NCI-H2227 (cell line): Measurements from ENCODE around the gene GPR4.

Source experiments
- DNase-seq: peaks from one replicate; lab custom pipeline; 2025; ENCODE audit not compliant: unreplicated experiment; lab: John Stamatoyannopoulos, UW

The GPR4 gene

GRCh38 chr19:45590300-45591003, 11.6 kb downstream of the GPR4 start:
- no peak for DNase-seq

DNA sequence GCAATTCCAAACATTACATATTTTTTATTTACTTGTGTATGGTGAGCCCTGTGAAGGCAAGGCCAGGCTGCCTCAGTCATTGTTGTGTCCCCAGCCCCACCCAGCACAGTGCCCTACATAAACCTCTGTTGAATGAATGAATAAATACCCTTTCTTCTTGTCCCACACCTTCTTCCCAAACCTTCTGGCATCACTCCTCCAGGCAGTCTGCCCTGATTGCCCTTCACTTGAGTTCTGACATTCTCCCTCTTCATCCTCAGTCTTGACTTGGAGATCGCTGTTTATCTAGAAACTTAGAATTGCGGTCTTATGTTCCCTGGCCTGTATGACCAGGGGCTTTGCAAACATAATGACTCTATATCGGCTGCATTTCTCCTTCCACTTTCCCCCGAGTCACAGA, 12.2 kb downstream of the GPR4 start:
- DNase-seq = no peak

- no peak for DNase-seq
These were observed 14.1 kb downstream of the GPR4 start for GRCh38 chr19:45587873-45588272.

DNA sequence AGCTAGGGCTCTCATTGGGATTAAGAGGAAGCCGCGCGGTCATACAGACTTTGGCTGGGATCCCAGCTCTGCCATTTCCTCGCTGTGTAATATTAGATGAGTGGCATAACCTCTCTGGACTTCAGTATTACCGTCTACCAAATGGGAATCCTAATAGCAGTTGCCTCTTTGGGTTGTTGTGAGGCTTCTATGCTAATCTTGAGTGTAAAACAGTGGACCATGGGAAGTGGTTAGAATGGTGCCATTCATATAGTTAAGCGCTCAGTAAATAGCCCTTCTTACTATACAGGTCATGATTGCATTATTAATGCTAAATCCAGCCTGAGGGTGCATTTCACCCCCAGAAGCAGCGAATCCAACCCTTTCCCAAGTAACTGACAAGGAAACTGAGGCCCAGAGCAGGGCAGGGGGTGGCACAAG, 16.8 kb downstream of the GPR4 start:
- no peak for DNase-seq

GRCh38 chr19:45584332-45585157, 17.5 kb downstream of the GPR4 start, which contains the start of gene OPA3:
Gene OPA3, minus strand, starts transcription at chr19:45584802. Its CDS starts 38 bp downstream, at chr19:45584764.
- DNase-seq = peak; percentile 99

DNA sequence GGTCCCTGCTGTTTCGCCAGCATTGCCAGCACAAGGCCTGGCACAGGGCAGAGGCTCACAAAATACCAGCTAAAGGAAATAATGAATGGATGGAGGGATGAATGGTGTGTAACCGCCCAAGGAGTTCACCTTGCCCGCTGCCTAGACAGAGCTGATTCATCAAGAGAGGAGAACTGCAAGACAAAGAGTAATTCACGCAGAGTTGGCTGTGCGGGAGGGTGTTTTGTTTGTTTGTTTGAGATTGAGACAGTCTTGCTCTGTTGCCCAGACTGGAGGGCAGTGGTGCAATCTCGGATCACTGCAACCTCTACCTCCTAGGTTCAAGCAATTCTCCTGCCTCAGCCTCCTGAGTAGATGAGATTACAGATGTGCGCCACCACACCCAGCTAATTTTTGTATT, 20.4 kb downstream of the GPR4 start:
- DNase-seq = no peak

DNA sequence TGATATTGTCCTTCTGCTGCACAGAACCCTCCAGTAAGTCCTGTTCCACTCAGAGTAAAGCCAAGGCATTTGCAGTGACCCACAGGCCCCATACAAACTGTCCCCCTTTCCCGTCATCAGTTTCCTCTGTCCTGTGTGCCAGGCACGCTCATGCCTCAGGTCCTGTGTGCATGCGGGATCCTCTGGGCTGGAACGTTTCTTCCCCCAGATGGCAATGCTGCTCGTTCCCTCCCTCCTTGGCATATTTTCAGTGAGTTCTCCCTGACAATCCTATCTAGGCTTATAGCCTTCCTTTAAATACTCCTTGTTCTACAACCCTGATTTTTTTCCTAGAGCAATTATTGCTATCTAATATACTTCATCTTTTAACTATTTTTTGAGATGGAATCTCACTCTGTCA, 23.2 kb downstream of the GPR4 start:
- DNase-seq = no peak

DNA sequence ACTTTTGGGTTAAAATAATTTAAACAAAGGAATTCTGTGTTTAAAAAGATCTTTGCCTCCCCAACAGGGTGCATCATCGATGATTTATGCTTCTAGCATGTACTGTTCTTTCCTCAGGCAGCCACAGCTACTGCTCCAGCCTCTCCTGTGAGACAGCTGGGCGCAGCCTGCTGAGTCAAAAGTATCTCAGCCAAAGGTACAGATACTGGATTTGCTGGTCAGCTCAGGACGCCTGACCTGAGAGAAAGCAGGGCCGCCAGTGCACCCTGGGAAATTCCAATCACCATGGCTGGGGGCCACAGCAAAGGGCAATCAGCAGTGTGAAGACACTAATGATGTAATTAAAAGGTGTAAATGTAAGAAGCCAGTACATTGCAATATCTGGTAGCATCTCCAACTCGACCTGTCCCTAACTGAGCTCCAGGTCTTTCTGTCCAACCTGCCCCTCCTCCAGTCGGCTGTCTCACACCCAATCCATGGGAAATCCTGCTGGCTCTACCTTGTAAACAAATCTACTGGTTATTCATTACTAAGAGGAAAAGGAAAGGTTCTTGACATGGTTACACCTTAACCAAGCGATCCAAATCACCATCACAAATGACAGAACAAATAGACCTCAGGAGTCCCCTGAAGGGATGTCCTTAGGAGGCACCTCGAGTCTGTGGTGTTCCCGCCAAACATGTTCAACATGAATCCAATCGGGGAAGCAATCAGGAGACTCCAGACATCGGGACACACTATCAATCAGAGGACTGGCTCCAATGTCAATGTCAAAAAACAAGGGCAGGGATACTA, 24.7 kb downstream of the GPR4 start:
- no peak for DNase-seq

- no peak for DNase-seq
These were observed 25.3 kb downstream of the GPR4 start for GRCh38 chr19:45576682-45577081.

- DNase-seq = no peak
These were observed 26.8 kb downstream of the GPR4 start for GRCh38 chr19:45575216-45575615.

DNA sequence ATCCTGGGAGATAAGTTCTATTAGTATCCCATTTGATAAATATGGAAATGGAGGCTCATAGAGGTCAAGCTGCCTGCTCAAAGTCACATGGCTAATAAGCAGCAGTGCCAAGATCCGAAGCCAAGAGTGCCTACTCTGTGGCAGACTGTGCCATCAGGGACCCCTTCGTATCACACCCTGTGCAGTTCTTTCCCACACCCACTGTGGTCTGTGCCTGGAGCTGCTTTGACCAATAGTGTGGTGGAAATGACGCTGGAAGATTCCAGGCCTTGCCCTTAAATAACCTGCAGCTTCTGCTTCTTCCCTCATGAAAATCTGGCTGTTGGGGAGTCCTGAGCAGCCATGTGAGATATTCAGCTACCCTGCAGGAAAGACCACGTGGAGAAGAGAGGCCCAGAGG, 27.5 kb downstream of the GPR4 start:
- DNase-seq = no peak

DNA sequence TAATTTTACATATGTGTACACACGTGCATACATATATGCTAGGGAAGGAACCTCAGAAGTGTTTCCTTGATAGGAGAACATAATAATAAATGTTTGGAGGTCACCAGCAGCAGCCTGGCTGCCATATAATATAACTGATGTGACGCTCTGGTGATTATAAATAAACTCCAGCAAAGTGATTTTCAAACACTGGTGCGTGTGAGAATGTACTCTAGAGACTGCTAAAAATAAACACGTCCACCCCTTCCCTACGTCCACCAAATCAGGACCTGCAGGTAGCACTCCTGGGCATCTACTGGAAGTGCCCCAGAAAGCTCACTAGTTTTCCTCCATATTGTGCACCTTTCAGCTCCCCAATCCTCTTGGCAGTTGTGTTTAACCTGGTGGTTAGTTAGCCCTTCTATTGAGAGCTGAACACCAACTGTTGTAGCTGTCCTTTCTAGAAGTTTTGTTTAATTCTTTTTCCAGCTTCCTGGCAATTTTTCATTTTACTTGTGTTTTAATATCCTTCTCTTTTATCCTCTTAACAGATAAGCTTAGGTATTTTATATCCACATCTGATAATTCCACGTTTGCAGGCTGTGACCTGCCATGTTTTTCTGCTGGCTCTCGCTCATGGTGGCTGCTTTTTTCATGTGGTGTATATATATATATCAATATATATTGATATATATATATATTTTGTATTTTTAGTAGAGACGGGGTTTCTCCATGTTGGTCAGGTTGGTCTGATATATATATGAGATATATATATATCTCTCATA, 30.4 kb downstream of the GPR4 start:
- no peak for DNase-seq

DNA sequence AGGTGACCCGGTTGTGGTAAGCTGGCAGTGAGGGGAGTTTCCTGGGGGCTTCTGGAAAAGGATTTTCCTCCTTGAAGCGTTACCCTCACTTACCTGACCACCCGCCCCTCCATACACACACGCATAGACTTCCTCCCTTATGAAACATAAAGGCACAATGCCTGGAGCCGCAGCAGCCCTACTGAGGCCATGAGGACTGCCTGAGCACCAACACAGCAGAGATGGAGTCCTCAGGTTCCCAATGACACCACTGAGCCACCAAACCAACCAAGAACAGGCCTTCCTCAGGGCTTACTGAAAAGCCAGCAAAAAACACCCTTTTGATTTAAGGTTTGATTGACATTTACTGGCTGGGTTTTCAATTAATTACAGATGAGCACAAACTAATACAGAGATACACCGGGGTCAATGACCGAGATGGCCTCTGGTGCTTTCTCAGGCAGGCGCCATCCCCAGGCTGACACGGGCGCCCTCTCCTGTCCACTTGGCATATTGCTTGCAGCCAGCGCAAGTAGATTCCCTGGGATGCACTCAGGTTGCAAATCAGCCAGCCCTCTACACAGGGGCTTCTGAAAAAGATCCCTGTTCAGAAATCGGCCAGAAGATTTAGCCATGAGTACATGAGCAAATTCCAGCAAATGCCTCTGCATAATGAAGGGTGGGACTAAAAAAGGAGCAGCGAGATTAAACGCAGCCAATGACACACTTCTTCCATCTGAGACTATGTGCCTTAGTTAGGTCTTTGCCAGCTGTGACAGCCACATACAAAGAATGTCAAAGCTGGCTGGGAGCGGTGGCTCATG, 32.2 kb downstream of the GPR4 start:
- peak; percentile 16 for DNase-seq

- DNase-seq = no peak
These were observed 33.3 kb downstream of the GPR4 start for GRCh38 chr19:45568732-45569131.

- no peak for DNase-seq
These were observed 34.4 kb downstream of the GPR4 start for GRCh38 chr19:45567609-45568008.

DNA sequence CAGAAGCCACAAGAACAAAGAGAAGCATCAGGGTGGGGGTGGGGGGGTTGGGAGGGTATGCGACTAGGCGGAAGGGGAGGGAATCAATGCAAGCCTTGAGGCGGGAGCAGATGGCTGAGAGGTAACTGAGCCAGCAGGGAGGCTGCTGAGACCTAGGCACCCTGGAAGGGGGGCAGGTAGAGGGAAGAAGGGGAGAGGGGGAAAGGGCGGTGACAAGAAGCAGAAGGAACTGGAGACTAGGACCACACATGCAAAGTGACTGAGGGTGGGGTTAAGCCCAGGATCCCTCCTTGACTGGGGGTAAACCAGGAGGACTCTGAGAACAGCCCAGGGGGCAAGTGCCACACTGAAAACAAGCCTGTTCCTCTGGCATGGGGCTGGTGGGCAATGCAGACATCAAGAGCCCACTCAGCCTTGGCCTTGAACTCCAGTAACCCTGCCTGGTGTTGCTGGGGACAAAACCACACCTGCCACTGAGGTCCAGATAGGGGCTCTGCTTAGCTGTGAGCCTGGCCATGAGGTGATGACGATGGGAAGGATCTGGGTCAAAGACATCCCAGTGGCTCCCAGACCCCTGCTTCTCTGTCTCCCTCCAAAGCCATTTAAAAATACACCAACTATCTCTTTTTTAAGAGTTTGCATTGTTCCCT, 37.8 kb downstream of the GPR4 start:
- no peak for DNase-seq

GRCh38 chr19:45560686-45561085, 41.3 kb downstream of the GPR4 start:
- DNase-seq = no peak

DNA sequence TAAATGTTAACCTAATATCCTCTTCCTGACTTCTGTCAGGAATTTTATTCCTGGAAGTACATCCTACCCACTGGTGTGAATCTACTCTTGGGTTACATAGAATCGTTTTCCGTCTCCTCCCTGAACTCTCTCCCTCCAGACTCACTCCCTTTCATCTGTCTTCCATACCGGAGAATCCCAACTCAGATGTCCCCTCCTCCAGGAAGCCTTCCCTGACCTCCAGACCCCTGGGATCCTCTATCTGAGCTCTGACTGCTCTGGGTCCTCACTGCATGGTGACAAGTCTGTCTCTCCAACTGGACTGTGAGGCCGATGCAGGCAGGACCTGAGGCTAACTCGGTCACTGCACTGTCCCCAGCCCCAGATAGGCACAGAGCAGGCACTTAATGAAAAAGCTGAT, 42.0 kb downstream of the GPR4 start:
- DNase-seq = no peak

DNA sequence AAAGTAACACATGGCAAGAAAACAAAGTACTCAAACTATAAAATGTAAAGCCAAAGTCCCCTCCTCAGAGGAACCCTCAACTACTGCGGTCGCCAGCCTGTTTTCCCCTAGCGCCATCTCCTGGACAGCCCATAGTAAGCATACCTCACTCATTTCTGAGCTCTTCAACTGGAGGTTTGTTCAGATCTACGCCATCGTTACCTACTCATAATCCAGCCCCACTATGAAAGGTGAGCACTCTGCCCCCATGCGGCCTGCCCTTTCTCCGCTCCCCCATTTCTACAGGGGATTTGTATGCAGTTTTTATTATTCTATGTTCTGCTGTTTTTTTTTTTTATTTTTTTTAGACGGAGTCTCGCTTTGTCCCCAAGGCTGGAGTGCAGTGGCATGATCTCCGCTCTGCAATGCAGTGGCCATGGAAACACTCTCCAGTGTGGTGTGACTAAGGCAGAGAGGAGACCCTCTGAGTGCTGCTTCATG, 43.6 kb downstream of the GPR4 start:
- peak; percentile 35 for DNase-seq
